GM19023 (cell line): ENCODE data around the gene C1orf198.

ENCODE experiments used
- ATAC-seq: cut with Tn5 transposase; IDR thresholded peaks from one replicate; pipeline ENCODE4 v1.9.1; 2021; ENCODE audit warnings: mild to moderate bottlenecking, moderate library complexity; ENCODE audit not compliant: unreplicated experiment

The C1orf198 gene

DNA sequence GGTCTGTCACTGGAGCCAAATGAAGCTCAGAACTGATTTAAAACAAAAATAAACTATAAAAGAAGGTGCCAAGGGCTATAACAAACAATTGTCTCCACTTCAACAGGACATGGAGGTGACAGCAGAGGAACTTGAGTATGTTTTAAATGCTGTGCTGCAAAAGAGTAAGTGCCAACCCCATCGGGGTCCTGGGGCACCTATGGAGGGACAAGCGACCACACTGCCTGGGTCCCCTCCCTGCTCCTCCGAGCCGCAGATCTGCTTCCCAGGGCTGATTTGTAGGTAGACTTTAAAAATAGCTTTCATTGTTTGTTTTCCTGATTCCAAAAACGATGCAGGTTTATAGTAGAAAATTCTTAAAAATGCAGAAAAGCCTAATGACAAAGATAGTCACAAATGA, 78.3 kb downstream of the C1orf198 start:
- no peak for ATAC-seq

DNA sequence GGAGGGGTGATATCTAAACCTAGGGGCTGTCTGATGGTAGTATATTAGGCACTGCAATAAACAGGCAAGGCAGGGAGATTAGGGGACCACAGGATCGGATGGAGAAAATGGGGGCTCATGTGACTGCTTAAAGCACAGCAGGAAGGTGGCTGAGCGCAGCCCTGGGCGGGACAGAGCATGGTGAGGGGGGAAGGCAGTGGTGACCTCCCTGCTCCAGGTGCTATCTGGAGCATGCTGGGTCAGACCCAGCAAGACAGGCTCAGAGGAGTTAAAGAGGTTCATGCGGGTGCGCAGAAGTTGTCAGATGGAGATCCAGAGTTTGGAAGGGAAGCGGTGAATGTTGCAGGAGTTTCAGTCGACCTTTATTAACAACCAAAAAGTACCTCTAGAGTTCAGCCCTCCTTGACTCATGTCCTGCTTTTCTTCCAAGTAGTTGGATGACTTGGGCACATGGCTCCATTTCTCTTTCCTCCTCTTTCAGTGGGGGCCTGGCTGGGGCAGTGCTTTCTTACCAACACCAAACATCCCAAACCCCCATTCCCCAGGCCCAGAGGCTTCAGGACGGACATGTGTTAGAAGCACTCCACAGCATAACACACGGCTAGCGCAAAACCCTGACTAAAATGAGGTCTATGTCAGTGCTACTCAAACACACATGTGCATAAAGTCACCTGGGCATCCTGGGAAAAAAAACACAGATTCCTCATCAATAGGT, 79.6 kb downstream of the C1orf198 start:
- ATAC-seq, result no peak

DNA sequence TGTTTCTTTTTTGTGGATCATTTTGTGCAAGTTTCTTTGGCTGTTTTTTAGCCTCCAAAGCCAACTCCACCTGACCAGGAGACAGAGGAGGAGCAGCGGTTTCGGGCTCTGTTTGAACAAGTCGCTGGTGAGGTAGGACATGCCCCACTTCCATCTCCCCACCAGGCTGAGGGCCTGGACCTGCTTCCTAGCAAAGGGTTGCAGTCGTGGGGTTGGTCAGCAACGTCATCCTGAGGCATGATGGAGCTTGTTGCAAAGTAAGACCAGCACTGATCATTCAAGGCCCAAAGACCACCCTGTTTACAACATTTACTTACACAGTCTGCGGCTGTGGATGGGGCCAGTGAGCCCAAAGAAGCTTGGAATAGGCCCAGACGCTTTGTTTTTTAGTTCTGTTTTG, 80.8 kb downstream of the C1orf198 start:
- no peak for ATAC-seq
